Uterus (tissue), 2 donors: ENCODE measurements around the gene STRIT1.

Experiments
- CTCF ChIP-seq, 4 experiments: fragments of 200-600 bp in 2 of 4; fragments of 450-650 bp in 2 of 4; sonication (generic) in 2 of 4; IDR thresholded peaks; one replicate each; pipeline ENCODE4 v1.5.1; 2016 to 2019; ENCODE audit warnings: antibody characterized with exemption in 4 of 4, mild to moderate bottlenecking in 2 of 4, moderate library complexity in 1 of 4
- POLR2A ChIP-seq, 2 donors: fragments of 450-650 bp; IDR thresholded peaks; one replicate each; pipeline ENCODE4 v1.6.1; 2016; ENCODE audit warnings: antibody characterized with exemption in 2 of 2, mild to moderate bottlenecking in 1 of 2, moderate library complexity in 1 of 2

GRCh38 chr3:155335724-155336354 is 42.4 kb upstream of the STRIT1 start:
- TF ChIP-seq CTCF (IDR thresholded peaks at IDR 0.05), result no peak
- no peak for TF ChIP-seq POLR2A (IDR thresholded peaks at IDR 0.05)
